Embryonic facial prominence (tissue), 1 donor: ENCODE results near the gene DCST1.

Experiments used
- DNase-seq: peaks from one replicate; pipeline ENCODE4 v3.0.0-alpha.2; 2016; ENCODE audit errors: extremely low spot score

Gene DCST1

DNA sequence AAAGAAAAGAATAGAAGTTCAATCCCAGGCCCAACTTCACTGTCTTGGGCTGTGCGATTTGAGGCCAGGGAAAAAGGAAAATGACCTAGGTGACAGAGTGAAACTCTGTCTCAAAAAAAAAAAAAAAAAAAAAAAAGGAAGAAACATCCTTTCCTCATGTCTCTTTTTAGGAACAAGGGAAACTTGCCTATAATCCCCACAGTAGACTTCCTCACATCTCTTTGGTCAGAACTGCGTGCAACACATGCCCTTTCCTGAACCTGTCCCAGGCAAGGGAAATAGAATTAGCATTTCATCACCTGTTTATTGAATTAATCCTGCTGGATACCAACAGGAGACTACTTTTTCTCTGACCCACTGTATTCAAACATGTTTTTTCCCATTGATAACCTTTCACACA lies 2.3 kb downstream of the DCST1 start:
- DNase-seq, result no peak

DNA sequence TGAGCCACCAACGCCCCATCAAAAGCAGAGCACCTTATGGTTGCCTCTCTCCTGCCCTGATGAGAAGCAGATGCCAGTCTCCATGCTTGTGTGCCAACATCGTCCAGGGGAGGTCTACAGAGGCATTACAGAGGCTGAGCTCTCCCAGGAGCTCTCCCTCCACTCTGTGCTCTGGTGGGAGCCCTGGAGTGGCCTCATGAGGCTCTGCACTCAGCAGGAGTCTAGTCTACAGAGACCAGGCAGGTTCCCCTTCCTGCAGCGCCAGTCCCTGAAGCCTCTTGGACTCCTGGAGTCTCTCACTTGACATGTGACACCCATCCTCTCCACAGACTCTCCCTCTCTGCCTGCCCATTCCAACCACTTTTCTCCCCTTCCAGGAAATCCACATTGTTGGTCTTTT lies 3.4 kb downstream of the DCST1 start:
- DNase-seq, result no peak

DNA sequence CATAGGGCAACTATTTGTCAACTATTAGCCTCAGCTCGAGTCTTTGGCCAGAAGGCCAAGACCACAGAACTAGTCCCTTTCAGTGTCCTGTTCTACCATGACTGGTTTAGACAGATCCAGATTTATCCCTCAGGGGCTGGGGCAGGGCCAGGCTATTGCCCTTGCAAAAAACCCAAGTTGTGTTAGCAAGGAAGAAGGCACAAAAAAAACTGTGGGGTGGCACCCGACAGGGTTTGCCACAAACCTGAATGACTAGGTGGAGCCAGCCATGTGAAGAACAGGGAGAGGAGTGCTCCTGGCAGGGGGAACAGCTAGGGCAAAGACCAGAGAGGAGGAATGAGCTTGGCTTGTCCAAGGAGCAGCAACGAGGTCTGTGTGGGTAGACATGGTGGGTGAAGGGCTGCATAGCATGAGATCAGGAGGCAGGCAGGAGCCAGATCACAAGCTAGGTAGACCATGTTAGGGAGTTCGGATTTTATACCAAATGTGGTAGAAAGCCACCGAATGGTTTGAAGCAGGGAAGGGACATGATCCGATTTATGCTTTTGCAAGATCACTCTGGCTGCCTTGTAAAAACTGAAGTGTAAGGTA lies 4.3 kb downstream of the DCST1 start:
- DNase-seq, result no peak

DNA sequence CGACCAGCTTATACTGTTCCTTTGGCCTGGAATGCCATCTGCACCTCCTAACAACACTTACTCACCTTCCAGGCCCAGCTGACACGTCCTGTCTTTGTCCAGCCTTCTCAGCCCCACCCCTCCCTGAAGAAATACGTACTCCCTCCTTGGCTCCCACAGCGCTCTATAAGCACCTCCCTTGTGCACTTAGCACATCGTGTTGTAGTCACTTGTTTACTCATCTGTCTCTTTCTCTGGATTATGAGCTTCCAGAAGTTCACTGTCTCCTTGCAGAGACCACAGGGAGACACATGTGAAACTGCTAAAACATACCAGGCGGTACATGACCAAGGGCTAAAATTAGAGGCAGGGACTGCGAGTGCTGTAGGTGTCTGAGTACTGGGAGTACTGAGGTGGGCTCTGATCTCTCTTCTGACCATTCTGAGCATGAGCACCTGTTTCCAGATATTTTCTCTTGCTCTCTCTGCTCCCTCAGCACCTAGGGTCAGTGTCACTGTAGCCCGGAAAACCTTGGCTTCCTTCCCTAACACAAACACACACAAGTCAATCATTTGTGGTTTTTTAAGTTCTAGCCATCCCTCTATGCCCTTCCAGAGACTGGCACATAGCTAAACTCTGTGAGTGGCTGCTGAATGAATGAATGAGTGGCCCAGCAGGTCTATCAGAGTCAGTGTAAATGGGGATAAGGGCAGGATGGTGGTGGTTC lies 5.1 kb downstream of the DCST1 start:
- DNase-seq, result no peak

DNA sequence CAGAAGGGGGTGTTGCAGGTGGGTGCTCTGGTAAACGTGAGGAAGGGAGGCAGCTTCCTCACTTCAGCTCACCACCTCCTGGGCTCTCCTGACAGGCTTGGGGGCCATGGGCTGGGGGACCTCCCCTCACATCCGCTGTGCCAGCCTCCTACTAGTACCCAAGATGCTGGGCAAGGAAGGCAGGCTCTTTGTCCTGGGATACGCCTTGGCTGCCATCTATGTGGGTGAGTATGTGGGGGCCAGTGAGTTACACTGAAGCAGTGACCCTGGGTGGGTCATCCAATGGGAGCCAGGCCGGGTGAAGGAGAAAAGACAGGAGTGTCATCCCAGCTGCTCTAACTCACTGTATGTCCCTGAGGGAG lies 5.7 kb downstream of the DCST1 start:
- no peak for DNase-seq

DNA sequence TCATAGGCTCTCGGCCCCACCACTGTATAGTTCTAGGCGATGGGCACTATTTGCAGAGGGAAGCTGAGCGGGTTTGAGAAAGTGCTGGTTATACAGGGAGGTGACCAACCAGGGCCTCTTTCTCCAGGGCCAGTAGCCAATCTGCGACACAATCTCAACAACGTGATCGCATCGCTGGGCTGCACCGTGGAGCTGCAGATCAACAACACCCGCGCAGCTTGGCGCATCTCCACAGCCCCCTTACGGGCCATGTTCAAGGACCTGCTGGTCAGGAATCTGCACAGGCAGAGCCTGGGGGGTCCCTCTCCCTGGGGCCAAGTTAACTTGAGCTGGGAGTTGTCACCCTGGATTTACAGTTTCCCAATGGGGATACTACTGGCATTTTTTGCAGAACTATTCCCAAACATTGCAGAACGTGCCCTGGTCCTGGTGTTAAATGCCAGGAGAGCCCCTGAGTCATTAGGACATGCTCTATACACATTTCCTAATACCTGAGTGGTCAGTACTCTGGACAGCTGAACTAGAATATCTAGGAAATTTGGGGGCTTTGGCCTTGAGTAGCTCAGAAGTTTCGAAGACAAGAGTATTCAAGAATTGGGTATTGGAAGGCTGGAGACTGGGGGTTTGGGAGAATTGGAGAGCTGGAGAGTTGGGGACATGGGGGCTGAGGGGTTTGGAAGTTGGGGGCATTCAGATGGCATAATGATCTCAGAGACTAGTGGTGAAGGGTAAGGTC lies 6.9 kb downstream of the DCST1 start:
- no peak for DNase-seq

GRCh38 chr1:155042789-155043188 lies 9.2 kb downstream of the DCST1 start:
- no peak for DNase-seq

- DNase-seq, result no peak
Measured at GRCh38 chr1:155043301-155043702, 9.7 kb downstream of the DCST1 start.

GRCh38 chr1:155043793-155044192 lies 10.2 kb downstream of the DCST1 start:
- DNase-seq, result no peak

DNA sequence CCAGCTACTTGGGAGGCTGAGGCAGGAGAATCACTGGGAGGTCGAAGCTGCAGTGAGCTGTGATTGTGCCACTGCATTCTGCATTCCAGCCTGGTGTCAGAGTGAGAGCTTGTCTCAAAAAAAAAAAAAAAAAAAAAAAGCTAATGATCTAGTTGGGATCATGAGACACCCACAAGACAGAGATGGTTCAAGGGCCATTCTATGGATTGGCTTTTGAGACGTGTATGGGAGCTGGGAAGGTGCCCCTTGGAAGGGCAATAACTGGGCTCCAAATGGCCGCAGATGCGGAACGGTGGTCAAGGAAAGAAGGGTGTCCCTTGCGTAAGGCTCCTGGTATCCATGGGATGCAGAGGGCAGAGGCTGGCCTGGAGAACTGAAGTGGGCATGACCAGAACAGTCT lies 10.7 kb downstream of the DCST1 start:
- no peak for DNase-seq

DNA sequence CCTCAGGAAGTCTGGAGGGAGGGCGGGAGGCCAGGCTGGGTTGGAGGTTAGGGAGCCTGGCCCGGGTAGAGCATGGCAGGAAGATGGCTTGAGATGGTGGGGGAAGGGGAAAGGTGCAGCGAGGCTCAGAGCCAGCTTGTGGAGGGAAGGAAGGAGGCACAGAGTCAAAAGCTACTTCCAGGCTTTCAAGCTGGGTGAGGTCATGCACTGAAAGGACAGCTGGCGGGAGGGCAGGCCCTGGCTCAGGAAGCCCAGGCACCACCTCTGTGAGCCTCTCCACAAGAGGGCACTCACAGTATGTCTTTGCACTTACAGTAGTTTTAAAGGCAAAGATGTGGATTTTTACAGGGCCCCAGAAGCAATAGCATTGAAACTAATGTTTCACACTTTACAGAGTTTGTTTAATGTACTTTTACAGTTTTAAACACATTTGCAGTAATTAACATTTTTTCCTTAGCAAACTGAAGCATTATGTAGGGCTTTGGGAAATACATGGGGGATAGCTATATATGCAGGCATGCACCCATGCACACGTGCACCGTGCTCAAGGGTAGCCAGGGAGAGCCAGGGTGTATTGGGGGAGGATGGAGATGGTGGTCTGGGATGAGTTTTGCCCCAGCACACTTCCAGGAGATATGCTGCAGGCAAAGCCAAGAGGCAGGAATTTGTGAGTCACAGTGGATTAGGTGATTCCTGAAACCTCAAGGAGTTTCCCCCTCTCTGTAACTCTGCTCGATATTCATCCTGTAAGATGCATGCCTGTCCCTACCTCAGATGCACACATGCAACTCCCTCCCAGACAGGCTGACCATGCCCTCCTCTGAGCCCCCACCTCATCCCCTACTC lies 11.4 kb downstream of the DCST1 start:
- DNase-seq, result no peak

- no peak for DNase-seq
Measured at GRCh38 chr1:155048449-155049334, 15.1 kb downstream of the DCST1 start.

- no peak for DNase-seq
Measured at GRCh38 chr1:155049651-155050559, 16.3 kb downstream of the DCST1 start.

DNA sequence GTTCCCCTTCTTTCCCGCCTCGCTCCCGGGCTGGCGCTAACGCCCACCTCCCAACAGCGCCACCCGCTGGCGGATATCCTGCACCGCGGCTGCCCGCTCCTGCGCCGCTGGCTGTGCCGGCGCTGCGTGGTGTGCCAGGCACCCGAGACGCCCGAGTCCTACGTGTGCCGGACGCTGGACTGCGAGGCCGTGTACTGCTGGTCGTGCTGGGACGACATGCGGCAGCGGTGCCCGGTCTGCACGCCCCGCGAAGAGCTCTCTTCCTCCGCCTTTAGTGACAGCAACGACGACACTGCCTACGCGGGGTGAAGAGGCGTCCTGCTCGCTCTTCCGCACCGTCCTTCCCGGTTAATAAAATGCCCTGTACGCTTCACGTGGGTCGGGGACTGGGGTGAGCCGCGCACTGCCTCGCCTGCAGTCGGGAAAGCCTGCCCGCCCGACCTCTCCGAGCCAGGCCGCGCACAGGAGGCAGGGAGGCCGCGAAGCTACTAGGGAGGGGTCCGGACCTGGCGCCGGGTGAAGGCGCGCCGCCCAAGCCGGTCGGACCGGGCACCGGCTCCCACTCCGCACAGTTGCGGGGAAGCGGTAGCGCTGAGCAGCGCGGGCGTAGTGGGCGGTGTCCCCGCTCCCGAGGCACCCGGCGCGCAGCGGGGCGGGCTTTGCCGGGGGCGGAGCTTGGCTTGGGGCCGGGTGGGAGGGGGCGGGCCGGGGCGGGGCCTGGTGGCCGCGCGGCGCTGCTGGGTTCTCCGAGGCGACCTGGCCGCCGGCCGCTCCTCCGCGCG lies 17.1 kb downstream of the DCST1 start, which contains the start of gene ADAM15:
TSS of gene ADAM15 (plus strand) at position 757 of the 782 bp plus-strand sequence. CDS start 71 bp downstream, outside the sequence.
- no peak for DNase-seq

GRCh38 chr1:155051342-155051776 lies 17.7 kb downstream of the DCST1 start:
- DNase-seq, result no peak

- DNase-seq, result no peak
Measured at GRCh38 chr1:155051777-155052398, 18.3 kb downstream of the DCST1 start.

DNA sequence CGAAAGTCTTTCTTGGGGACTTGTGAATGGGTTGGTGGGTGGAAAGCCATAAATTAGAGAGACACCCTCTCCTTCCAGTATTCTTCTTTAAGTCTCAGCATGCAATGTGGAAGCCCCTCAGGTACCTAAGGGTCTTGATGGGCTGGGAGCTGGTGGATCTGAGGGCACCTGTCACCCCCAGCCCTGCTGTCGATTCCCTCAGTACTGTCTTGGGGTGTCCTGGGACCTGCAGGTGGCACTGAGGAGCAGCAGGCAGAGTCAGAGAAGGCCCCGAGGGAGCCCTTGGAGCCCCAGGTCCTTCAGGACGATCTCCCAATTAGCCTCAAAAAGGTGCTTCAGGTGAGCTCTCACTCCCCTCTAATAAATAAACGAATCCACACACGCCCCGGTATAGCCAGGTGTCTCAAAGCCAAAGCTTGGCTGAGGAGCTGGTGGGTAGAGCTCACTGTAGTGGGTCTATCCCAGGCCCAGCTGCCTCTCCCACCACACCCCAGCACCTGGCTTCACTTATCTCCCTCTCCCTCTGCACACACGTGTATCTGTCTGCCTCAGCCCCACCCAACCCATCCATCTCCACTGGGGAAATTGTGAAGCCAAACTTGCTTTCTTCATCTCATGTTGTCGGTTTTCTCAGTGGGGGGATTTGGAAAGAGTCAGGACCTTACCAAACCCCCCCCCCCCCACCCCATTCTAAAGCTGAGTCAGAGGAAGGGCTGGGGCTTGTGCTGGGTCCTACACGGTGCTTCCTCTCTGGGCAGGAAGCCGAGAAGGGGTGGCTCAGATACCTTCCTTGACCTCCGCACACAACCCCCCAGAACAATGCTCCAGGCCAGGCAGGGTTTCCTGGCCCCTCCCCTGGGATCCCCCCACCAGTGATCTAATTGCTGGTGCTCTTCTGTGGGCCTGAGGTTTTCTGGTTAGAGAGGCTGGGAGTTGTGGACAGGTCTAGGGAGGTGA lies 19.1 kb downstream of the DCST1 start:
- no peak for DNase-seq
